Measurements from ENCODE around the gene SBNO2. TPM values are rescaled to one million over a fixed set of nuclear protein-coding genes. Genes with fewer than 3 reads are reported as not detected.
A peak's percentile ranks its signal among the peaks of the same experiment; 100 is the strongest.

Gene SBNO2
- total and polyA plus RNA-seq, 2 of the 4 experiments (the other 2 are of a cell fraction): 13.4 to 40.5 TPM

GRCh38 chr19:1109697-1110671 is 64.1 kb downstream of the SBNO2 start (continued):
- TF ChIP-seq RFX5 (IDR thresholded peaks at IDR 0.05; ENCODE audit: low read depth, low read length): no peak
- no peak for TF ChIP-seq CHD1 (IDR thresholded peaks at IDR 0.05; ENCODE audit: low read depth, low read length)

- Histone ChIP-seq H3K27ac (ENCODE audit: insufficient read depth, low read length) (no peak overlapping the region), H4K91ac (ENCODE audit: insufficient read depth, low read depth, low read length) (no peak overlapping the region), H3K4ac (ENCODE audit: low read depth, low read length) (no peak overlapping the region), H3K27me3 (ENCODE audit: control insufficient read depth, insufficient read depth, low read length) (no peaks in the 10 kb centered on the region), H3K4me3 (ENCODE audit: insufficient read depth, low read depth, low read length) (no peak overlapping the region), H3K56ac (ENCODE audit: extremely low read depth, insufficient read depth, low read length) (no peak overlapping the region), H3K36me3 (ENCODE audit: control insufficient read depth, insufficient read depth, low read length) (peaks cover 76% of the 10 kb centered on the region), H4K20me1 (ENCODE audit: insufficient read depth, low read length) (peaks cover 54% of the 10 kb centered on the region), H3K9me3 (ENCODE audit: control insufficient read depth, insufficient read depth, low read length) (no peaks in the 10 kb centered on the region), H2AFZ (replicated peaks; ENCODE audit: low read length, poor library complexity) (no peak overlapping the region), H3K23ac (ENCODE audit: low read depth, low read length) (no peak overlapping the region), H2BK20ac (ENCODE audit: low read depth, low read length) (no peak overlapping the region), H4K5ac (ENCODE audit: low read depth, low read length) (no peak overlapping the region), H3K4me2 (ENCODE audit: low read depth, low read length) (no peak overlapping the region), H3K4me1 (ENCODE audit: control insufficient read depth, insufficient read depth, low read length) (peaks cover 12% of the 10 kb centered on the region), H3K18ac (ENCODE audit: low read depth, low read length) (no peak overlapping the region), H2BK5ac (ENCODE audit: low read depth, low read length, poor library complexity, severe bottlenecking) (no peak overlapping the region), H2BK120ac (ENCODE audit: low read depth, low read length) (no peak overlapping the region), H3K9ac (ENCODE audit: low read depth, low read length) (no peak overlapping the region), H2BK15ac (ENCODE audit: low read depth, low read length) (no peak overlapping the region), H3K14ac (replicated peaks; ENCODE audit: low read depth, low read length) (no peak overlapping the region), H3K9me1 (ENCODE audit: insufficient read depth, low read length) (no peaks in the 10 kb centered on the region), H4K8ac (ENCODE audit: low read depth in 2 of 2, low read length in 2 of 2) (no peak overlapping the region), H3K79me1 (ENCODE audit: low read depth in 1 of 2, low read length in 2 of 2) (peaks cover 3 to 41% of the 10 kb centered on the region in 2 experiments; a peak in 3 of 4 replicates), H2AK5ac (ENCODE audit: low read depth, low read length) (no peak overlapping the region), H2AK9ac (replicated peaks; ENCODE audit: low read depth, low read length, poor library complexity) (peak overlapping the region; percentile 42)
- intact Hi-C loops (cut with micrococcal nuclease) (no loop called here), in situ Hi-C loops (cut with MboI; ENCODE audit: low sequenced_read_pairs) (loop anchor here (5.0 kb wide), 1 partner anchor 93 kb away; no protein-coding TSS in a partner anchor), dilution Hi-C loops (cut with HindIII; ENCODE audit: low sequenced_read_pairs, unreplicated experiment) (no loop called here)
- ChIA-PET POLR2A (ENCODE audit: unreplicated experiment) (no interaction called here), CTCF (no interaction called here)
- no peak for DNase-seq
- ATAC-seq (ENCODE audit: low read depth): no peak
- TF ChIP-seq ELK1 (IDR thresholded peaks at IDR 0.05; ENCODE audit: borderline replicate concordance, low read depth, low read length) (no peak), POLR2A (IDR thresholded peaks at IDR 0.05; ENCODE audit: low read depth, low read length) (peak; percentile 22; the same call in 1 of the 2 replicates)
- no TSS peak for BruUV-seq (replicated peaks)
- WGBS, 2 experiments (ENCODE audit: extremely low coverage in 2 of 2, insufficient read length in 1 of 2): 90% methylated on average over 19 of the region's 48 CpGs; no CpG with 5 or more reads in 1 of the 2 experiments
Observed at GRCh38 chr19:1109032-1109551, 65.0 kb downstream of the SBNO2 start.

Data from IMR-90 (cell line).